ENCODE results near the gene RASSF5. TPM values are rescaled to one million over a fixed set of nuclear protein-coding genes. Genes with fewer than 3 reads are reported as not detected.

The RASSF5 gene
- polyA plus RNA-seq, 1 donor (not counting 4 experiments of a cell fraction or from before 2014, with no cell fraction given), result 2.4 TPM

- Histone ChIP-seq H3K27me3 (ENCODE audit: control insufficient read depth, extremely low read depth, insufficient read depth, low read length) (no peaks in the 10 kb centered on the region), H3K4me1 (ENCODE audit: control insufficient read depth, extremely low read depth, insufficient read depth, low read length) (peaks cover 70% of the 10 kb centered on the region), H3K79me2 (ENCODE audit: control insufficient read depth, insufficient read depth, low read length) (no peaks in the 10 kb centered on the region), H3K9me3 (ENCODE audit: control insufficient read depth, low read depth, low read length) (no peaks in the 10 kb centered on the region), H3K36me3 (ENCODE audit: control insufficient read depth in 2 of 2, extremely low read depth in 1 of 2, insufficient read depth in 2 of 2, low read length in 2 of 2) (no peaks in the 10 kb centered on the region), H3K27ac (ENCODE audit: control insufficient read depth, insufficient read depth, low read length) (peak overlapping the region; percentile 90), H3K4me2 (ENCODE audit: control insufficient read depth, extremely low read depth, insufficient read depth, low read depth, low read length) (peak overlapping the region; percentile 89), H3K9me1 (ENCODE audit: control insufficient read depth, extremely low read depth, insufficient read depth, low read length) (peaks cover 2% of the 10 kb centered on the region), H2AFZ (ENCODE audit: control insufficient read depth, low read length) (peak overlapping the region; percentile 75), H3K9ac (ENCODE audit: control insufficient read depth, extremely low read depth, insufficient read depth, low read length) (peak overlapping the region; percentile 74), H4K20me1 (ENCODE audit: control insufficient read depth, extremely low read depth, insufficient read depth, low read length) (no peaks in the 10 kb centered on the region), H3K4me3 (ENCODE audit: control insufficient read depth in 2 of 3, extremely low read depth in 1 of 3, insufficient read depth in 2 of 3, low read depth in 1 of 3, low read length in 3 of 3) (peak overlapping the region in 2 of 3 experiments; percentile 49 to 56)
- TF ChIP-seq EZH2 (IDR thresholded peaks at IDR 0.05; ENCODE audit: low read length) (no peak), CTCF (optimal IDR thresholded peaks at IDR 0.05 in 1 of 3, IDR thresholded peaks at IDR 0.05 in 1 of 3, conservative IDR thresholded peaks at IDR 0.05 in 1 of 3; ENCODE audit: extremely low read depth in 1 of 3, insufficient read depth in 2 of 3, low read length in 3 of 3) (no peak)
- DNase-seq (ENCODE audit: low read depth, low spot score) (no peak), FAIRE-seq (peak; percentile 36)
- dilution Hi-C loops (cut with MboI; ENCODE audit: extremely low pct_ligation_motif_present, low sequenced_read_pairs), result no loop called here
These were observed 4.9 kb downstream of the RASSF5 start for GRCh38 chr1:206512058-206512850.

GRCh38 chr1:206512851-206513180, 5.5 kb downstream of the RASSF5 start:
- peak overlapping the region; percentile 90 for H3K27ac ChIP-seq (ENCODE audit: control insufficient read depth, insufficient read depth, low read length)
- TF ChIP-seq CTCF (optimal IDR thresholded peaks at IDR 0.05 in 1 of 3, IDR thresholded peaks at IDR 0.05 in 1 of 3, conservative IDR thresholded peaks at IDR 0.05 in 1 of 3; ENCODE audit: extremely low read depth in 1 of 3, insufficient read depth in 2 of 3, low read length in 3 of 3), result no peak
- no peak for TF ChIP-seq EZH2 (IDR thresholded peaks at IDR 0.05; ENCODE audit: low read length)
- no peaks in the 10 kb centered on the region for H3K27me3 ChIP-seq (ENCODE audit: control insufficient read depth, extremely low read depth, insufficient read depth, low read length)
- dilution Hi-C loops (cut with MboI; ENCODE audit: extremely low pct_ligation_motif_present, low sequenced_read_pairs), result no loop called here
- H3K9me3 ChIP-seq (ENCODE audit: control insufficient read depth, low read depth, low read length), result no peaks in the 10 kb centered on the region
- H2AFZ ChIP-seq (ENCODE audit: control insufficient read depth, low read length), result no peak overlapping the region
- H3K9me1 ChIP-seq (ENCODE audit: control insufficient read depth, extremely low read depth, insufficient read depth, low read length), result peaks cover 2% of the 10 kb centered on the region
- H3K4me3 ChIP-seq (ENCODE audit: control insufficient read depth in 2 of 3, extremely low read depth in 1 of 3, insufficient read depth in 2 of 3, low read depth in 1 of 3, low read length in 3 of 3), result peak overlapping the region in 2 of 3 experiments; percentile 49 to 56
- peak overlapping the region; percentile 74 for H3K9ac ChIP-seq (ENCODE audit: control insufficient read depth, extremely low read depth, insufficient read depth, low read length)
- no peaks in the 10 kb centered on the region for H3K36me3 ChIP-seq (ENCODE audit: control insufficient read depth in 2 of 2, extremely low read depth in 1 of 2, insufficient read depth in 2 of 2, low read length in 2 of 2)
- no peaks in the 10 kb centered on the region for H4K20me1 ChIP-seq (ENCODE audit: control insufficient read depth, extremely low read depth, insufficient read depth, low read length)
- FAIRE-seq, result no peak
- no peak for DNase-seq (ENCODE audit: low read depth, low spot score)
- peaks cover 70% of the 10 kb centered on the region for H3K4me1 ChIP-seq (ENCODE audit: control insufficient read depth, extremely low read depth, insufficient read depth, low read length)
- H3K79me2 ChIP-seq (ENCODE audit: control insufficient read depth, insufficient read depth, low read length), result no peaks in the 10 kb centered on the region
- peak overlapping the region; percentile 89 for H3K4me2 ChIP-seq (ENCODE audit: control insufficient read depth, extremely low read depth, insufficient read depth, low read depth, low read length)

All from keratinocyte (primary cell).